Inflammatory macrophage treated with lipopolysaccharide for 1 hour (primary cell): ENCODE measurements around the gene PRKCG.
"Not testable (repeated sequence)": the region's sequence is repeated elsewhere in the genome, so short reads cannot be mapped to it uniquely, and the experiment has no call there.

ENCODE experiments used
- DNase-seq, 2 donors: peaks; one replicate each; pipeline ENCODE4 v3.0.0-alpha.2; 2020 to 2022

Gene PRKCG

DNA sequence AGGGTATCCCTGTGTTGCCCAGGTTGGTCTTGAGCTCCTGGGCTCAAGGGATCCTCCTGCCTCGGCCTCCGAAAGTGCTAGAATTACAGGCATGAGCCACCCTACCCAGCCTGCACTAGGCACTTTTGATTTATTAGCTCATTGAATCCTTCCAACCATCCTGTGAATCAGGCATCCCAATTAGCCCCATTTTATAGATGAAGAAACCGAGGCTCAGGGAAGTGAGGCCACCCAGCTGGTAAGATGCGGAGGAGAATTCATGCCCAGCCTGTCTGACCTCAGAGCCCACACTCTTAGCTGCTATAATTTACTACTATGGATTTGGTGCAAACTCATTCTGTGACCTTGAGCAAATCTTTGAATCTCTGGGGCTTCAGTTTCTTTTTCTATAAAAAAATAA lies 62.9 kb downstream of the PRKCG start:
- no peak for DNase-seq

DNA sequence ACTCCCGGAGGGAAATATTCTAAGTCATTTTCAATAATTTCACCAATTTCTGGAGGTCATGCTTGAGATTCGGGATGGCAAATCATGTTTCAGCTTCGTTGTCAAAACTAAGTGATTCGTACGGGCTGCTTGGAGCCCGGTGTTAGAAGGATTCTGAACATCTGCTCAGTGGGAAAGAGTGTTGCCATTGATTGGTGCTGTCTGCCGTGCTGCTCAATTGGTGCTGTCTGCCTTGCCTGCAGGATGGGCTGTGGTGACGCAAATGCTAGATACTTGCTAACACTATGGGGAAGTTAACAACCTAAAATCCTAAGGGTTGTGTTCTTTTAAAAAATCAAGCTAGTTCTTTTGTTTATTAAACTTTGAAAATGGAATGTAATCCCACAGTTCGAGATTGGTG lies 63.4 kb downstream of the PRKCG start:
- no peak for DNase-seq

DNA sequence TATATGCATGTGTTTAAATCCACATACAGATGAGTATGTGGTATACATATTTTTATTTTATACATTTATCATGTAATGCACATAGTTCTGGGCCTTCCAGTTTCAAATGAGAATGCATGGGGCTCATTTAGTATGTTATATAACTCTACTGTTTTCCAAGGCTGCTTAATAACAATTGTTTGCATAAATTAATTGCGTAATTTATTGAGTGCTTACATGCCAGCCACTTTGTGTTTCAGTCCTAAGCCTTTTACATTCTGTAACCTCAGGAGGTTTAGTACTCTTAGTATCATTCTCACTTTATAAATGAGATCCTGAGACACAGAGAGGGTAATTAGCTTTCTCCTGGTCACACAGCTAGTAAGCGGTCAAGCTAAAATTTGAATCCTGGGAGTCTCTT lies 64.0 kb downstream of the PRKCG start:
- no peak for DNase-seq

DNA sequence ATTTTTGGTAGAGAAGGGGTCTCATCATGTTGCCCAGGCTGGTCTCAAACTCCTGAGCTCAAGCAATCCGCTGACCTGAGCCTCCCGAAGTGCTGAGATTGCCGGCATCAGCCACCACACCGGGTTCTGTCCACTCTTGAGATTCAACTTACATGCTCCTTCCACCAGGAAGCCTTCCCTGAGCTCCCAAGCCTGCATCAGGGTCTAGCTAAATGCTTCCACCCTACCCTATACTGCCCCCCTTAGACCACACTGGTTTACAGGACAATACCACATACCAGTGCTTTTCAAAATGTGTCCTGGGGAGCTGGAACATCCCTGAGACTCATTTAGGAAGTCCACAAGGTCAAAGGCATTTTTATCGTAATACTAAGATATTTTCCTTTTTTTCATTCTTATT lies 65.6 kb downstream of the PRKCG start:
- DNase-seq = no peak

DNA sequence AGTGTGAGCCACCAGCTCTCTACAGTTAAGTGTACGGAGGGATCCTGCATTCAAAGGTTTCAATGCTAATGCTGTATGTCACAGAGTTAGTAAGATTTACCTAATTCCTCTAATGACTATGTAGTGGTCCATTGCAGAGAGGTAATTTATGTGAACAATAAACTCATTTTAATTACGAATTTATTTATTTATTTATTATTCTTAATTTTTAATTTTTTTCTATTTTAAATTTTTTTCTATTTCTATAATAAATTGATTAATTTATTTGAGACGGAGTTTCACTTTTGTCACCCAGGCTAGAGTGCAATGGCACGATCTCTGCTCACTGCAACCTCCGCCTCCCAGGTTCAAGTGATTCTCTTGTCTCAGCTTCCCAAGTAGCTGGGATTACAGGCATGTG lies 66.6 kb downstream of the PRKCG start:
- not testable (repeated sequence) for DNase-seq

DNA sequence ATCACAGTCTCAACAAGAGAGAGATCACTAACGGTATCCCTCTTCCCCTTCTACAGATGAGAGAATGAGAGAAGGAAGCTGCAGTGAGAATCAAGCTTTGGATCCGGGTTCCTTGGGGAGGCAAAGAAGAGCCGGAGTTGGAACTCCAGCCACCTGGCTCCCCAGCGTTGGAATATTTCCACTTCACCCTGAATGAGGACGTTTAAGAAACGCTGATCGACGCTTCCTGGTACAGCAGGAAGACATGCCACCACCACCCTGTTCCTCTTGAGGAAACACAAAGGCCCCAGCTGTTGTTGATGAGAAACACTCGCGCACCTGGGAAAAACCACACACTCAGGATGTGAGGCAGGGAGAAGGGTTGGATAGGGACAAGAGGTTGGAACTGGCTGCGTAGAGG lies 69.4 kb downstream of the PRKCG start:
- DNase-seq = no peak

DNA sequence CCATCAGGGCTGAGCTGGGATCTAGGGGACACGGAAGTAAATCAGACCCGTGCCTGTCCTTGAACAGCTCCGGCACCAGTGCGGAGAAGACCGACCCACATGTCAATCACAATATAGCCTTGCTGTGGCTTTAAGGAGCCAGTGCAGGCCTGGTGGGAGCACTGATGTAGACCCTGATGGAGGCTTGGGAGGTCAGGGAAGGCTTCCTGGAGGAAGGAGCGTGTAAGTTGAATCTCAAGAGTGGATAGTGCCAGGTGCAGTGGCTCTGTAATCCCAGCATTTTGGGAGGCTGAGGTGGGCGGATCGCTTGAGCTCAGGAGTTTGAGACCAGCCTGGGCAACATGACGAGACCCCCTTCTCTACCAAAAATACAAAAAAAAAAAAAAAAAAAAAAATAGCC lies 70.0 kb downstream of the PRKCG start:
- DNase-seq = no peak

DNA sequence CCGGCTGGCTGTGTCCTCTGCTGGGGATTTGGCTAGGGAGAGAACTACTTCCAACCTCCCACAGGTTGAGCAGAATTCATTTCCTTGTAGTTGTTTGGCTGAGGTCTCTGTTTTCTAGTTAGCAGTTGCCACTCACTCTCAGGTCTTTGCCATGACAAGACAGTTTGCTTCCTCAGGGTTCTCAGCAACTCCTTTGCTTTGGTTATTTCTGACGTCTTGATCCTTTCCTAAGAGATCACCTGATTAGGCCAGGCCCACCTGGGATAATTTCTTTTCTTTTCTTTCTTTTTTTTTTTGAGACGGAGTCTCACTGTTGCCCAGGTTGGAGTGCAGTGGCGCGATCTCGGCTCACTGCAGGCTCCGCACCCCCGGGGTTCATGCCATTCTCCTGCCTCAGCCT lies 71.4 kb downstream of the PRKCG start:
- no peak for DNase-seq
